Tongue (tissue), 2 donors: ENCODE data around the gene NPDC1. TPM values are rescaled to one million over a fixed set of nuclear protein-coding genes. Genes with fewer than 3 reads are reported as not detected.
"Not testable (repeated sequence)": the region's sequence is repeated elsewhere in the genome, so short reads cannot be mapped to it uniquely, and the experiment has no call there.

Experiments used
- DNase-seq: peaks from one replicate; pipeline ENCODE4 v3.0.0-alpha.2; 2015
- total RNA-seq: library from RNA; depleted of rRNA; stranded (reverse); fragments of >200 nt; gene quantifications from one replicate; pipeline ENCODE4 v1.2.3, GENCODE V29; 2014

Gene NPDC1
- total RNA-seq, 1 donor from 2014 or later: 27.0 TPM

- DNase-seq: no peak
Observed at GRCh38 chr9:137075275-137075775, 29.3 kb upstream of the NPDC1 start.

GRCh38 chr9:137074657-137075274, 28.8 kb upstream of the NPDC1 start:
- DNase-seq: no peak

- DNase-seq: no peak
Observed at GRCh38 chr9:137073992-137074399, 28.0 kb upstream of the NPDC1 start.

GRCh38 chr9:137071282-137071681, 25.3 kb upstream of the NPDC1 start:
- DNase-seq: no peak

- DNase-seq: peak; percentile 56
Observed at GRCh38 chr9:137070906-137071275, 24.9 kb upstream of the NPDC1 start.

- peak; percentile 94 for DNase-seq
Observed at GRCh38 chr9:137070201-137070905, 24.4 kb upstream of the NPDC1 start, which contains the start of gene SAPCD2. SAPCD2 (minus strand) TSS chr9:137070557; CDS start chr9:137070460, 97 bp downstream.

GRCh38 chr9:137069508-137070091, 23.6 kb upstream of the NPDC1 start:
- no peak for DNase-seq

- DNase-seq: no peak
Observed at GRCh38 chr9:137068539-137069507, 22.8 kb upstream of the NPDC1 start.

- peak; percentile 90 for DNase-seq
Observed at GRCh38 chr9:137067860-137068538, 22.0 kb upstream of the NPDC1 start.

GRCh38 chr9:137066096-137066861, 20.3 kb upstream of the NPDC1 start:
- no peak for DNase-seq

GRCh38 chr9:137065336-137065967, 19.5 kb upstream of the NPDC1 start:
- DNase-seq: no peak

GRCh38 chr9:137064880-137065164, 18.8 kb upstream of the NPDC1 start:
- DNase-seq: no peak

- peak; percentile 69 for DNase-seq
Observed at GRCh38 chr9:137064027-137064879, 18.3 kb upstream of the NPDC1 start.

GRCh38 chr9:137063311-137064026, 17.5 kb upstream of the NPDC1 start:
- DNase-seq: no peak

GRCh38 chr9:137062798-137063197, 16.8 kb upstream of the NPDC1 start:
- not testable (repeated sequence) for DNase-seq

GRCh38 chr9:137062384-137062783, 16.4 kb upstream of the NPDC1 start:
- no peak for DNase-seq

- DNase-seq: no peak
Observed at GRCh38 chr9:137058521-137059234, 12.7 kb upstream of the NPDC1 start.

GRCh38 chr9:137057545-137057944, 11.6 kb upstream of the NPDC1 start:
- peak; percentile 71 for DNase-seq
